ENCODE measurements around the gene ARMC2.
"Not testable (repeated sequence)": the region's sequence is repeated elsewhere in the genome, so short reads cannot be mapped to it uniquely, and the experiment has no call there.

ARMC2 gene

GRCh38 chr6:108839083-108839642 lies 9.1 kb upstream of the ARMC2 start:
- DNase-seq (ENCODE audit: low spot score in 2 of 2) = no peak
- in situ Hi-C loops (cut with MboI; ENCODE audit: low sequenced_read_pairs) = loop anchor here (5.0 kb wide), 1 partner anchor 297 kb away; no protein-coding TSS in a partner anchor
- H3K36me3 ChIP-seq (replicated peaks) = no peaks in the 10 kb centered on the region
- H3K4me3 ChIP-seq = no peak overlapping the region
- H3K9me3 ChIP-seq = no peaks in the 10 kb centered on the region
- H3K4me1 ChIP-seq = peaks cover 6% of the 10 kb centered on the region; the same call in 1 of the 2 replicates
- no peaks in the 10 kb centered on the region for H3K27me3 ChIP-seq (ENCODE audit: low read depth)

DNA sequence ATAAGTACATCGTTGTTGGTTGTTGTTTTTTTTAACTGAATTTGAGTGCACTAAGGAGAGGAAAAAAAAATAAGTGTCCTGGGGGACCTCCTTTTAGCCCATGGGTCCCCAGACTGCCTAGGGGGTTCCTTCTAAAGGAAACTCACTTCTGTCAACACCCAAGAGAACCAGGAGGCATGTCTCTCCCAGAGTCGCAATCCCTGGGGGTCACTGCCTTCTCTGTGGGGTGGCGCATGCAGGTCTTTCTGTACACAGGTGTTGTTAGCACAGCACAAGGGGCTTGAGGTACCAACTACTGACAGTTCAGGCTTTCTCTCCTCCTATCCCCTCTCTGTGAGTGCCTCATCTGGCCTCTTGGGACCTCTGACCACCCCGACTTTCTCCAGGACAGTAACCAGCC lies 7.3 kb upstream of the ARMC2 start:
- Histone ChIP-seq H3K36me3 (replicated peaks) (no peaks in the 10 kb centered on the region), H3K4me1 (peaks cover 10% of the 10 kb centered on the region), H3K27me3 (ENCODE audit: low read depth) (no peaks in the 10 kb centered on the region), H3K4me3 (no peak overlapping the region), H3K9me3 (no peaks in the 10 kb centered on the region)
- in situ Hi-C loops (cut with MboI; ENCODE audit: low sequenced_read_pairs) = no loop called here
- DNase-seq (ENCODE audit: low spot score in 2 of 2) = no peak

GRCh38 chr6:108841377-108841855 lies 6.8 kb upstream of the ARMC2 start:
- Histone ChIP-seq H3K36me3 (replicated peaks) (no peaks in the 10 kb centered on the region), H3K9me3 (no peaks in the 10 kb centered on the region), H3K4me3 (no peak overlapping the region), H3K27me3 (ENCODE audit: low read depth) (no peaks in the 10 kb centered on the region), H3K4me1 (peaks cover 10% of the 10 kb centered on the region)
- in situ Hi-C loops (cut with MboI; ENCODE audit: low sequenced_read_pairs) = no loop called here
- no peak for DNase-seq (ENCODE audit: low spot score in 2 of 2)

DNA sequence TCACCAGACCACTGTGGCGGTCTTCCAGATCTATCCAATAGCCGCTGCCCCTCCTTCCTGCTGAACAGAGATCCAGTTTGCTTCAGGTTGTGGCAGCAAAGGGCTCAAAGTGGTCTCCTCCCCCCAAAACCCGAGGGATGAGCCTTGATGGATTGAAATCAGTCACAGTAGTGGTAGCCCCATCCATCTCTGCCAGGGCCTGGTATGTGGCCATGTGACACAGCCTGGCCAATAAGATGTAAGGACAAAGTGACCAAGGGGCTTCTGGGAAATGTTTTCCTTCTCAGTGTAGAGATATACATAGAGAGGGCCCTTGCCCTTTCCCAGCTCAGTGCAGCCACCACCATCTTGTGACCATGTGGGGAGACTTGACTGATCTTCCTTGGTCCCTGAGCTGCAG lies 4.1 kb upstream of the ARMC2 start:
- DNase-seq (ENCODE audit: low spot score in 2 of 2) = peak in 1 of 2 experiments; percentile 18
- H3K9me3 ChIP-seq = no peaks in the 10 kb centered on the region
- H3K4me3 ChIP-seq = no peak overlapping the region
- no peaks in the 10 kb centered on the region for H3K27me3 ChIP-seq (ENCODE audit: low read depth)
- no peaks in the 10 kb centered on the region for H3K36me3 ChIP-seq (replicated peaks)
- in situ Hi-C loops (cut with MboI; ENCODE audit: low sequenced_read_pairs) = no loop called here
- peaks cover 20% of the 10 kb centered on the region for H3K4me1 ChIP-seq

GRCh38 chr6:108845145-108845544 lies 3.1 kb upstream of the ARMC2 start:
- Histone ChIP-seq H3K9me3 (no peaks in the 10 kb centered on the region), H3K36me3 (replicated peaks) (no peaks in the 10 kb centered on the region), H3K4me1 (peaks cover 21% of the 10 kb centered on the region), H3K4me3 (no peak overlapping the region), H3K27me3 (ENCODE audit: low read depth) (no peaks in the 10 kb centered on the region)
- DNase-seq (ENCODE audit: low spot score in 2 of 2) = peak in 1 of 2 experiments; percentile 33
- in situ Hi-C loops (cut with MboI; ENCODE audit: low sequenced_read_pairs) = no loop called here

- H3K4me1 ChIP-seq = peaks cover 21% of the 10 kb centered on the region
- no peak overlapping the region for H3K4me3 ChIP-seq
- DNase-seq (ENCODE audit: low spot score in 2 of 2) = no peak
- H3K27me3 ChIP-seq (ENCODE audit: low read depth) = no peaks in the 10 kb centered on the region
- no peaks in the 10 kb centered on the region for H3K9me3 ChIP-seq
- H3K36me3 ChIP-seq (replicated peaks) = no peaks in the 10 kb centered on the region
- in situ Hi-C loops (cut with MboI; ENCODE audit: low sequenced_read_pairs) = no loop called here
Observed at GRCh38 chr6:108846101-108846500, 2.1 kb upstream of the ARMC2 start.

DNA sequence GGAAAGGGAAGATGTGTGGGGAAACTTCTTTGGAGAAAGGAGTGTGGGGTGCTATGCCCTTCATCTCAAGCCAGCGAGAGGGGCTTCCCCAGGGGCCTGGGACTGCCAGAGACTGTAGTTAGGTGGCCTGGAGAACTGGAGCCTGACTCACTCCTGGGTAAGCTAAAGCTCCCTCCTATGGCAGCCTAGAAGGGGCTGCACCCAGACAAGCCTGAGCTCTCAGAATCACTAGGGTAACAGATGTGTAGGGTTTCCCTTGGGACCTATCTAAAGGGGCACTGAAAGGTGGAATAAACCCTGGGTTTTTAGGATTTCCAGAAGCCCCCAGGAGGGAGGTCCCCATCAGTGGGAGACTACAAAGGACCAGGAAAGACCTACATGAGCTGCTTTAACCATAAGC lies 1.6 kb upstream of the ARMC2 start:
- Histone ChIP-seq H3K9me3 (no peaks in the 10 kb centered on the region), H3K4me3 (no peak overlapping the region), H3K27me3 (ENCODE audit: low read depth) (no peaks in the 10 kb centered on the region), H3K36me3 (replicated peaks) (no peaks in the 10 kb centered on the region), H3K4me1 (peaks cover 21% of the 10 kb centered on the region)
- in situ Hi-C loops (cut with MboI; ENCODE audit: low sequenced_read_pairs) = no loop called here
- DNase-seq (ENCODE audit: low spot score in 2 of 2) = no peak

DNA sequence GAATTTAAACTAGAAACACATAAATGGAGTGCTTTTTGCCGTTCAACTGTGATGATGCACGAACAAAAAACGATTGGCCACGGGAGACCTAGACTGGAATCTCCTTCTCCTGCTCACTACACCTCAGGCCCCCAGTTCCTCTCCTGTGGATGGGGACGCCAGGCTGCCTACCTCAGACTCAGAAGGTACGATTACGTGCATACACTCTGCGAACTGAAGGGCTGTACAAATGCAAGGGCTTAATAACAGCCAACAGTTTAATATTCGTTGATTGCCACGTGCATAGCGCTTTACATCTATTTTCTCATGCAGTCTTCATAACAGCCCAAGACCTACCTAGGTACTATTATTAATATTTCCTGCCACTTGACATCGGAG lies 495 bp upstream of the ARMC2 start:
- no peaks in the 10 kb centered on the region for H3K9me3 ChIP-seq
- no peaks in the 10 kb centered on the region for H3K27me3 ChIP-seq (ENCODE audit: low read depth)
- H3K36me3 ChIP-seq (replicated peaks) = no peaks in the 10 kb centered on the region
- H3K4me3 ChIP-seq = peak overlapping the region; percentile 81
- in situ Hi-C loops (cut with MboI; ENCODE audit: low sequenced_read_pairs) = no loop called here
- H3K4me1 ChIP-seq = peaks cover 21% of the 10 kb centered on the region
- no peak for DNase-seq (ENCODE audit: low spot score in 2 of 2)

GRCh38 chr6:108850669-108851465 lies 2.6 kb downstream of the ARMC2 start:
- Histone ChIP-seq H3K9me3 (no peaks in the 10 kb centered on the region), H3K4me3 (no peak overlapping the region), H3K27me3 (ENCODE audit: low read depth) (no peaks in the 10 kb centered on the region), H3K36me3 (replicated peaks) (peaks cover 4% of the 10 kb centered on the region), H3K4me1 (peaks cover 10% of the 10 kb centered on the region)
- no peak for DNase-seq (ENCODE audit: low spot score in 2 of 2)
- in situ Hi-C loops (cut with MboI; ENCODE audit: low sequenced_read_pairs) = no loop called here

- peaks cover 4% of the 10 kb centered on the region for H3K36me3 ChIP-seq (replicated peaks)
- no peak overlapping the region for H3K4me3 ChIP-seq
- peaks cover 10% of the 10 kb centered on the region for H3K4me1 ChIP-seq
- in situ Hi-C loops (cut with MboI; ENCODE audit: low sequenced_read_pairs) = no loop called here
- H3K9me3 ChIP-seq = no peaks in the 10 kb centered on the region
- no peak for DNase-seq (ENCODE audit: low spot score in 2 of 2)
- no peaks in the 10 kb centered on the region for H3K27me3 ChIP-seq (ENCODE audit: low read depth)
Observed at GRCh38 chr6:108851756-108852155, 3.5 kb downstream of the ARMC2 start.

- Histone ChIP-seq H3K4me1 (peaks cover 3% of the 10 kb centered on the region), H3K4me3 (no peak overlapping the region), H3K9me3 (no peaks in the 10 kb centered on the region), H3K27me3 (ENCODE audit: low read depth) (no peaks in the 10 kb centered on the region), H3K36me3 (replicated peaks) (peaks cover 4% of the 10 kb centered on the region)
- in situ Hi-C loops (cut with MboI; ENCODE audit: low sequenced_read_pairs) = no loop called here
- no peak for DNase-seq (ENCODE audit: low spot score in 2 of 2)
Observed at GRCh38 chr6:108853077-108853476, 4.9 kb downstream of the ARMC2 start.

- no peaks in the 10 kb centered on the region for H3K36me3 ChIP-seq (replicated peaks)
- in situ Hi-C loops (cut with MboI; ENCODE audit: low sequenced_read_pairs) = no loop called here
- H3K4me3 ChIP-seq = no peak overlapping the region
- no peaks in the 10 kb centered on the region for H3K9me3 ChIP-seq
- H3K27me3 ChIP-seq (ENCODE audit: low read depth) = no peaks in the 10 kb centered on the region
- H3K4me1 ChIP-seq = no peaks in the 10 kb centered on the region; the same call in 1 of the 2 replicates
- DNase-seq (ENCODE audit: low spot score in 2 of 2) = no peak
Observed at GRCh38 chr6:108862479-108863191, 14.4 kb downstream of the ARMC2 start.

DNA sequence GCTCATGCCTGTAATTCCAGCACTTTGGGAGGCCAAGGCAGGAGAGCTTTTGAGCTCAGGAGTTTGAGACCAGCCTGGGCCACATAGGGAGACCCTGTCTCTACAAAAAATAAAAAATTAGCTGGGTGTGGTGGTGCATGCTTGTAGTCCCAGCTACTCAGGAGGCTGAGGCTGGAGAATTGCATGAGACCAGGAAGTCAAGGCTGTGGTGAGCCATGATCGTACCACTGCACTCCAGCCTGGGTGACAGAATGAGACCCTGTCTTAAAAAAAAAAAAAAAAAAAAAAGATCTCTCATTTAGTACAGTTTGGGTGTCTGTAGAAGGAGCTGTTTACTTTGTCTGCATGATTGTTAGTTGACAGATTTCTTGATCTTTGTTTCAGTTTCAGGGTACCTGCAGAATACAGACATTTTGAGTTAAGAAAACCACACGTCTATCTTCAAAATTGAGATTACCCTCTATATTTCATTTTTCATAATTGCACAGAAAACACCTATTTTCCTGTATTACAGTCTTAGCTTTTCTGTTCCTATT lies 17.6 kb downstream of the ARMC2 start:
- H3K27me3 ChIP-seq (ENCODE audit: low read depth); H3K36me3 ChIP-seq (replicated peaks); H3K4me1 ChIP-seq; in situ Hi-C loops (cut with MboI; ENCODE audit: low sequenced_read_pairs); H3K4me3 ChIP-seq; DNase-seq (ENCODE audit: low spot score in 2 of 2); H3K9me3 ChIP-seq: not testable (repeated sequence)

DNA sequence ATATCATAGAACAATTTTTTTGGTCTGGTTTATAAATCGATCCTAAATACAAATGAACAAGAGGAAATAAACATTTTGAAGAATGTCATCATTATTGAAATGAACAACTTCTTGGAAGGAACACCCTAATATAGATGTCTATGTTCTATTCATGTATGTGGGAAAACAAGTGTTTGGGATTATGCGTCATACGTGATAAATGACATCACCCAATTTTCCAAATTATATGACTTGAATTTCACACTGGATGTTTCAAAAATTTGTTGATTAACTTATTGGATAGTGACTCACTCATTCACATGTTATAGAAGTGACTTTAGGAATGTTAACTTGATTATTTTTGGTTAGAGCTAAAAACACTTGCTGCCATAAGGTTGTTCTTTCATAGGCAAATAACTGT lies 18.6 kb downstream of the ARMC2 start:
- in situ Hi-C loops (cut with MboI; ENCODE audit: low sequenced_read_pairs) = no loop called here
- H3K4me1 ChIP-seq = no peaks in the 10 kb centered on the region; the same call in 1 of the 2 replicates
- no peaks in the 10 kb centered on the region for H3K36me3 ChIP-seq (replicated peaks)
- DNase-seq (ENCODE audit: low spot score in 2 of 2) = no peak
- no peak overlapping the region for H3K4me3 ChIP-seq
- H3K9me3 ChIP-seq = no peaks in the 10 kb centered on the region
- no peaks in the 10 kb centered on the region for H3K27me3 ChIP-seq (ENCODE audit: low read depth)
